Pancreas (tissue), 10 donors: ENCODE measurements around the gene PRXL2A. TPM values are rescaled to one million over a fixed set of nuclear protein-coding genes. Genes with fewer than 3 reads are reported as not detected.
"Not testable (repeated sequence)": the region's sequence is repeated elsewhere in the genome, so short reads cannot be mapped to it uniquely, and the experiment has no call there.

ENCODE experiments used
- ATAC-seq, 4 donors: fragments of 200-7000 bp; cut with Tn5 transposase; one replicate each; pipeline versions ENCODE4 v1.8.0 to v1.9.1; 2020; ENCODE audit warnings: mild to moderate bottlenecking in 4 of 4, moderate library complexity in 4 of 4
- DNase-seq, 6 donors: peaks; one replicate each; pipeline ENCODE4 v3.0.0-alpha.2; 2020
- FAIRE-seq: peaks from 2 replicates; lab custom pipeline; 2012; peaks lifted over from hg19 to GRCh38; lab: Jason Lieb, UNC
- H3K27ac ChIP-seq, 4 donors: fragments of 200-600 bp; sonication (generic); 1 replicate in 3 of 4; 2 replicates in 1 of 4; pipeline versions ENCODE4 v1.5.0 to v1.8.0; 2020
- H3K27me3 ChIP-seq, 4 donors: fragments of 200-600 bp; one replicate each; pipeline ENCODE4 v1.8.0; 2021
- H3K36me3 ChIP-seq, 3 donors: fragments of 200-600 bp; sonication (generic) in 1 of 3; one replicate each; pipeline versions ENCODE4 v1.5.0 to v1.8.0; 2020 to 2021
- H3K4me1 ChIP-seq, 3 donors: fragments of 200-600 bp; one replicate each; pipeline ENCODE4 v1.8.0; 2021
- H3K4me3 ChIP-seq, 4 donors: fragments of 200-600 bp; sonication (generic) in 2 of 4; one replicate each; pipeline versions ENCODE4 v1.5.0 to v1.8.0; 2020 to 2021
- H3K9me3 ChIP-seq, 4 donors: fragments of 200-600 bp; one replicate each; pipeline ENCODE4 v1.8.0; 2021
- CTCF ChIP-seq, 4 donors: fragments of 200-600 bp; sonication (generic) in 3 of 4; IDR thresholded peaks; one replicate each; pipeline versions ENCODE4 v1.5.0 to v1.8.0; 2021; ENCODE audit warnings: antibody characterized with exemption in 4 of 4
- WGBS, 2 donors: extraction: QIAGEN DNeasy Blood & Tissue Kit; methylation state at CpG; one replicate each; pipeline ENCODE4 v1.1.7; 2013; 5-methylcytosine and 5-hydroxymethylcytosine counted together
- intact Hi-C, 3 donors: fragments of 100-400 bp; cut with DNase I; formaldehyde crosslinking; loops; one replicate each; pipeline versions ENCODE4 v1.11.1 to v1.14.2; 2022
- polyA plus RNA-seq, 2 donors: library from polyadenylated mRNA; stranded (reverse); fragments of 200-250 nt; gene quantifications; one replicate each; pipeline ENCODE4 v1.2.3, GENCODE V29; 2013
- total RNA-seq, 6 donors: library from RNA; stranded (reverse); fragmentation: NEBNext Ultra II Directional in 4 of 6; extraction: Animal tissue kit (Norgen Biotek cat#: 25700) in 4 of 6; gene quantifications; one replicate each; pipeline versions ENCODE4 v1.2.1 to v1.2.4, GENCODE V29; 2021 to 2023
- donor health status: healthy with polysubstance abuse.
- donor health status: DM: no; HTN: no; CAD: no; lungs with moderate emphysema.
- donor health status: DM: no; HTN: no; CAD: no.
- donor health status: control.
- donor health status: control.
- donor health status: Bipolar disorder and iron deficiency.
- donor health status: DM: yes; HTN: yes; CAD: no.
- donor health status: DM: no; HTN: no; CAD: no.
- donor health status: DM: no; HTN: no; CAD: no.
- donor health status: DM: yes; HTN: yes; CAD: no.

Gene PRXL2A
- total RNA-seq (10 to 100 TPM; 18.2 to 39.8 (median 26.8) TPM), polyA plus RNA-seq (10 to 100 TPM; 18.6 to 38.4 TPM)

- H3K4me3 ChIP-seq, result peak within 1 kb of the TSS; percentile 68 to 100 (median 78)
- peak within 1 kb of the TSS; percentile 56 to 80 (median 73) for H3K27ac ChIP-seq
- FAIRE-seq (no peak), DNase-seq (peak; percentile 82 to 94 (median 88)), ATAC-seq (peak; percentile 94 to 96 (median 96))
- 1% methylated on average over 80 to 96 of the region's 96 CpGs for WGBS, 2 donors
- no peak for TF ChIP-seq CTCF (IDR thresholded peaks at IDR 0.05)
- intact Hi-C loops, result no loop called here
- H3K4me1 ChIP-seq, result peaks cover 0 to 7% (median 5%) of the 10 kb centered on the region in 3 donors
- H3K36me3 ChIP-seq, result no peaks in the 10 kb centered on the region
- no peaks in the 10 kb centered on the region for H3K27me3 ChIP-seq
- H3K9me3 ChIP-seq, result no peaks in the 10 kb centered on the region
These were observed at the start of gene PRXL2A for GRCh38 chr10:80408242-80409101. PRXL2A (plus strand) TSS chr10:80408551; CDS start chr10:80420468, 11,917 bp downstream.

GRCh38 chr10:80358925-80359324, 49.4 kb upstream of the PRXL2A start:
- intact Hi-C loops, H3K36me3 ChIP-seq, ATAC-seq, DNase-seq, H3K4me3 ChIP-seq, H3K27me3 ChIP-seq, H3K9me3 ChIP-seq, FAIRE-seq, H3K27ac ChIP-seq, H3K4me1 ChIP-seq: not testable (repeated sequence)
- WGBS, 2 donors, result 38 to 76% methylated on average over 2 of the region's 2 CpGs

- FAIRE-seq, result no peak
- H3K27me3 ChIP-seq, result no peaks in the 10 kb centered on the region
- H3K4me1 ChIP-seq, result no peaks in the 10 kb centered on the region
- intact Hi-C loops, result no loop called here
- H3K4me3 ChIP-seq, result no peak overlapping the region
- DNase-seq, result peak in 1 of 6 donors; percentile 77
- 95 to 96% methylated on average over 22 of the region's 22 CpGs for WGBS, 2 donors
- H3K9me3 ChIP-seq, result no peaks in the 10 kb centered on the region
- TF ChIP-seq CTCF (IDR thresholded peaks at IDR 0.05), result no peak
- H3K36me3 ChIP-seq, result no peaks in the 10 kb centered on the region
- no peak overlapping the region for H3K27ac ChIP-seq
- ATAC-seq, result no peak
These were observed 48.7 kb upstream of the PRXL2A start for GRCh38 chr10:80359644-80360043.

- Histone ChIP-seq H3K9me3 (no peaks in the 10 kb centered on the region), H3K4me3 (no peak overlapping the region), H3K27me3 (no peaks in the 10 kb centered on the region), H3K4me1 (no peaks in the 10 kb centered on the region), H3K36me3 (no peaks in the 10 kb centered on the region), H3K27ac (no peak overlapping the region)
- no peak for ATAC-seq
- intact Hi-C loops, result no loop called here
- 0 to 48% methylated on average over 1 of the region's 1 CpG for whole genome bisulfite sequencing, 2 donors
- DNase-seq, result no peak
- FAIRE-seq, result no peak
- no peak for TF ChIP-seq CTCF (IDR thresholded peaks at IDR 0.05)
These were observed 42.8 kb upstream of the PRXL2A start for GRCh38 chr10:80365510-80365909.

GRCh38 chr10:80371467-80371866, 36.9 kb upstream of the PRXL2A start:
- no peaks in the 10 kb centered on the region for H3K9me3 ChIP-seq
- no peaks in the 10 kb centered on the region for H3K36me3 ChIP-seq
- H3K27me3 ChIP-seq, result no peaks in the 10 kb centered on the region
- DNase-seq (no peak), ATAC-seq (no peak), FAIRE-seq (no peak)
- no peak overlapping the region for H3K27ac ChIP-seq
- H3K4me3 ChIP-seq, result no peak overlapping the region
- peaks cover 0 to 6% (median 0%) of the 10 kb centered on the region in 3 donors for H3K4me1 ChIP-seq
- intact Hi-C loops, result loop anchor here in 1 of 3 donors (10.0 kb wide), 1 partner anchor 553 kb away; no protein-coding TSS in a partner anchor
- no peak for TF ChIP-seq CTCF (IDR thresholded peaks at IDR 0.05)
- WGBS, 2 donors, result 73 to 91% methylated on average over 6 of the region's 6 CpGs
